ENCODE results near the gene DAND5.
A peak's percentile ranks its signal among the peaks of the same experiment; 100 is the strongest.
"Not testable (repeated sequence)": the region's sequence is repeated elsewhere in the genome, so short reads cannot be mapped to it uniquely, and the experiment has no call there.

The DAND5 gene

GRCh38 chr19:12967907-12968306 lies 1.5 kb upstream of the DAND5 start:
- DNase-seq, result no peak

GRCh38 chr19:12970070-12970820 lies 869 bp downstream of the DAND5 start:
- DNase-seq, result no peak

- no peak for DNase-seq
These were observed 3.9 kb downstream of the DAND5 start for GRCh38 chr19:12973236-12973635.

- DNase-seq, result no peak
These were observed 5.2 kb downstream of the DAND5 start for GRCh38 chr19:12974301-12975220.

- DNase-seq, result no peak
These were observed 5.9 kb downstream of the DAND5 start for GRCh38 chr19:12975221-12975741.

- not testable (repeated sequence) for DNase-seq
These were observed 6.7 kb downstream of the DAND5 start for GRCh38 chr19:12976109-12976508.

GRCh38 chr19:12979974-12980373 lies 10.6 kb downstream of the DAND5 start:
- no peak for DNase-seq

DNA sequence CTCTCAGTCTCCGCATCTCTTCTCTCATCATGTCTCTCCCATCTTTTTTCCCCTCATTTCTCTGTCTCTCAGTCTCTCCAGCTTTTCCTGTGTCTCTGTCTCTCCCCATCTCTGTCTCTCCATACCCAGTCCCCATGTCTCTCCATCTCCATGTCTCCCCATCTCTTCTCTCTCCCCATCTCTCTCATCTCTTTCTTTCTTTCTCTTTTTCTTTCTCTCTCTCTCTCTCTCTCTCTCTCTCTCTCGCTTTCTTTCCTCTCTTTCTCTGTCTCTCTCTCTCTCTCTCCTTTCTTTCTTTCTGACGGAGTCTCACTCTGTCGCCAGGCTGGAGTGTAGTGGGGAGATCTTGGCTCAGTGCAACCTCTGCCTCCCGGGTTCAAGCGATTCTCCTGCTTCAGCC lies 13.3 kb downstream of the DAND5 start:
- DNase-seq, result no peak

GRCh38 chr19:12983091-12983490 lies 13.7 kb downstream of the DAND5 start:
- DNase-seq, result no peak

GRCh38 chr19:12983542-12984142 lies 14.3 kb downstream of the DAND5 start:
- DNase-seq, result peak; percentile 69

DNA sequence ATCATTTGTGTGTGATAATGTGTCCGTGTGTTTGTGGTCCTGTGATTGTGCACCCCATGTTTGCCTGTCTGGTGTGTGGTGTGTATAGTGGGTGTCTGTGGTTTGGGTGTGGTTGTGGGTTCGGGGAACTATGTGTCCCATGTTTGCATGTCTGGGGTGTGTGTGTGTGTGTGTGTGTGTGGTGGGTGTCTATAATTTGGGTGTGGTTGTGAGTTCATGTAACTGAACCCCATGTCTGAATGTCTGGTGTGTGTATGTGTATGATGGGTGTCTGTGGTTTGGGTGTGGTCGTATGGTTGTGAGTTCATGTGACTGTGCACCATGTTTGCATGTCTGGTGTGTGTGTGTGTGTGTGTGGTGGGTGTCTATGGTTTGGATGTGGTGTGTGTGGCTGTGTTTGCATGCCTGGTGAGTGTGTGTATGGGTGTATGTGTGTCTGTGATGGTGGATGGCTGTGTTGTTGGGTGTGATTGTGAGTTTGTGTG lies 14.8 kb downstream of the DAND5 start:
- no peak for DNase-seq

- no peak for DNase-seq
These were observed 15.3 kb downstream of the DAND5 start for GRCh38 chr19:12984683-12985048.

DNA sequence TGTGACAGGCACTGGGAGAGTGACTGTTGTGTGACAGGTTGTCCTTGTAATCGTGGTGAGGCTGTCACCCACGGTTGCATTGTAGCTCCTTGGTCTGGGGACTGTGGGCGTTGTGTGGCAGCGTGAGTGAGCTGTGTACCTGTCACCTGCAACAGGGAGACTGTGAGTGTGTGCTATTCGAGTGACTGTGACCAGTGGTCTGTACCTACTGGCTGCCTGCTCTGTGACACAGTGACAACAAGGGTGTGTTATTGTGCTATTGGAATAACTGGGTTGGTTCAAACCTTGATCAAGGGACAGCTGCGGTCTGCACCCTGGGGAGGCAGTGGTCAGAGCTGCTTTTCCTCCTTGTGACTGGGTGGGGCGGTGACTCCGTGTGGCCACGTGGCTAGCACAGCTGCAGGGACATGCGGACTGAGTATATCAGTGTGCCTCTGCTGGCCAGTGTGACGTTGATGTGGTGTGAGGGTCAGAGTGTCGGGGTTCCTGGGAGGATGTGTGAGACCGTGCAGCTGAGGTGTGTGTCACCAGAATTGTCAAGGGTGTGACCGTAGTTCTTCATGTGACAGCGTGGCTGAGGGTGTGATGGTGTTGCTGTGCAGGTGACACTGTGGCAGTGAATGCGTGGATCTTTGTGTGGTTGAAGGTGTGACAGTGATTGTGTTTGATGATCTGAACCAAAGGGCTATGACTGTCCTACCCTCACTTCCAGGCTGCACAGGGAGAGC lies 15.8 kb downstream of the DAND5 start:
- no peak for DNase-seq

GRCh38 chr19:12986726-12987125 lies 17.4 kb downstream of the DAND5 start:
- no peak for DNase-seq

DNA sequence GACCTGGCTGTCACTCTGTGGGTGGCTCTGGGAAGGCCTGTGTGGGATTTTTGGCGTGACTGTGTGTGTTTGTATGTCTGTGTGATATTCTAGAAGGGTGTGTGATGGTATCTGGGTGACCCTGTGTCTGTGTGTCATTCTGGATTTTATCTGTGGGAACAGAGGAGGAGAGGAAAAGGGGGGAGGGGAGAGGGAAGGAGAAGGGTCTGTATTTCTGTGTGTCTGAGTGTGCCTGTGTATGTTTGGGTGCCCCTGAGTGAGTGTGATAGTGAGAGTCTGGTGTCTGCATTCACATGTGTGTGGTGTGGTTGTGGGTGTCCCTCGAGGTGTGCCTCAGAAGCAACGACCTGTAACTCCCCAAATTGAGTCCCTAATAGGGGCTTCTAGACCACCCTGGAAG lies 17.8 kb downstream of the DAND5 start:
- DNase-seq, result no peak

DNA sequence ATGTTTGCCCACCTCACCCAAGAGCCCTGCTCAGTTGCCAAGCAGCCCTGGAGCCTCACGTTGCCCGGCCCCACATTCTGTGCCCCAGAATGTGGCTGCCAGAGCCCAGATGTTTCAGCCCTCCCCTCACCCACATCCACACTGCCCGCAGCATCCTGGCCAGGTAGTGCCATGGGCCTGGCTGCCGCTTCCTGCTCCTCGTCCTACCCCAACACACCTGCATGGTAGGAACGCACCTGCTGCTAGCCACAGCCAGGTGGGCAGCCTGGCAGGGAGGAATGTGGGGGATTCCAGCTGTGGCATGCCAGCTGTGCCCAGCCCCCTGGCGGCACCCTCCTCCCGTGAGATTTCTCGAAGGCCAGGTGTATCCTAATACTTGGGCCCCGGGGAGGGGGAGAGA lies 18.4 kb downstream of the DAND5 start:
- DNase-seq, result no peak

DNA sequence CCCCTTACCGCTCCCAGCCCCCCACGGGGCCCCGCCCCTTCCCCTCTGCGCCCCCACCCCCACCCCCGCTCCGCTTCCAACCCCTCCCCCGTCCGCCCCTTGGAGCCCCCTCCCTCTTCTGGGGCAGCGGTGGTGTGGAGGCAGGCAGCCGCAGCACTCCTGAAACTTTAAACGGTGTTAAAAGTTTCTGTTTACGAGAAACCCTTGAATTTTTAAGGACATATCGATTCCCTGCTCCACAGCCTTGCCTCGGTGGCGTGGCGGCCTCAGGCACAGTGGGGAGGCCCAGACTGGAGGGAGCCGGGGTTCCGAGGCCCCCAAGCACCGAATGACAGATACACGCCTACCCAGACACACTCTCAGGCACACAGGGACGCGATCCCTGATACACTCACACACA lies 21.1 kb downstream of the DAND5 start:
- DNase-seq, result no peak

DNA sequence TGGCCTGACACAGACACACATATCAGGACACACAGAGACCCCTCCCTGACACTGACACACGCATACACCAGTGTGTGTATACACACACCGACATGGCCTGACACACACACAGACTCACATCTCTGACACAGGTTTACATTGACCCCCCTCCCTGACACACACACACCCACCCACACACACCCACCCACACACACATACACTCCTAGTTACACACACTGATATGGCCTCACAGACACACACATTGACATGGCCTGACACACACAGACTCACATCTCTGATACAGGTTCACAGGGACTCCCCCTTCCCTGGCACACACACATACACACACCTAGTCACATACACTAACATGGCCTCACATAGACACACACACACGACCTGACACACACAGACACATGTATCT lies 21.5 kb downstream of the DAND5 start:
- DNase-seq, result no peak

- no peak for DNase-seq
These were observed 21.9 kb downstream of the DAND5 start for GRCh38 chr19:12991296-12991695.

DNA sequence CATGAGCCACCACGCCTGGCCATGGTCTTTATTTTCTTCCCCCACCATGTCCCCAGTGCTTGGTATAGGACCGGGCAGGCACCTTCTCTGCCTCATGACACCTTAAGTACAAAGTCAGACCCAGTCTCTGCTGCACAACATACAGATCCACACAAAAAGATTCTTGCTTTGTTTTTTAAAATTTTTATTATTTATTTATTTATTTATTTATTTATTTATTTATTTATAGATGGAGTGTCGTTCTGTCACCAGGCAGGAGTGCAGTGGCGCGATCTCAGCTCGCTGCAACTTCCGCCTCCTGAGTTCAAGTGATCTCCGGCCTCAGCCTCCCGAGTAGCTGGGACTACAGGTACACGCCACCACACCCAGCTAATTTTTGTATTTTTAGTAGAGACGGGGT lies 23.4 kb downstream of the DAND5 start:
- no peak for DNase-seq

DNA sequence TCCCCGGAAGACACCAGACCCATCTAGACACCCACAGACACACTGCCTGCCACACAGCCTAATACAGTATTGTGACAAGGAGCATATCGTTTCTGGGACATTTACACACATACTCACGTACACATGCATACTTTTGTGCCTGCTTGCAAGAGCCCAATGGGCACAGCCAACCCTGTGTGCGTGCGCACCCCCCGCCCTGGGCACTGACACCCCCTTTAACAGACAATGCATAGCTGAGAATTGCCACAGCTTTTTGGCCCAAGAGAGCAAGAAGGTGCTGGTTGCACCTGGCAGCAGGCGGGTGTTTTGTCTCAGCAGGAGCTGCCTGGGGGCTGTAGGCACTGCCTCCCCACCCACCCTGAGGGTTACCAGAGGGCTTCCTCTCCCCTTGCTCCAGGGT lies 24.2 kb downstream of the DAND5 start:
- DNase-seq, result no peak
